ENCODE results near the gene GAPVD1. TPM values are rescaled to one million over a fixed set of nuclear protein-coding genes. Genes with fewer than 3 reads are reported as not detected.

Gene GAPVD1
- total and polyA plus RNA-seq, 10 of the 15 experiments (the other 5 are each of a cell fraction or from before 2014, with no cell fraction given), result 4.3 to 36.6 (median 25.9) TPM

GRCh38 chr9:125407432-125407973 lies 145.9 kb downstream of the GAPVD1 start:
- ATAC-seq (peak; percentile 43), DNase-seq (ENCODE audit: low read depth, low spot score) (no peak), FAIRE-seq (no peak)
- Histone ChIP-seq H3K4me2 (ENCODE audit: control insufficient read depth, insufficient read depth) (peak overlapping the region; percentile 98), H2AFZ (ENCODE audit: control insufficient read depth, low read depth, low read length) (peak overlapping the region; percentile 79), H3K9me3 (replicated peaks; ENCODE audit: control insufficient read depth, insufficient read depth, low read length) (no peaks in the 10 kb centered on the region; the same call in 2 of the 3 replicates), H4K20me1 (ENCODE audit: control insufficient read depth, insufficient read depth) (no peaks in the 10 kb centered on the region; the same call in 1 of the 2 replicates), H3K4me3 (peak overlapping the region; percentile 70; the same call in 1 of the 2 replicates), H3K9ac (ENCODE audit: control insufficient read depth, insufficient read depth, low read length) (peak overlapping the region; percentile 35), H3K79me2 (ENCODE audit: control insufficient read depth, insufficient read depth, low read length) (no peaks in the 10 kb centered on the region), H3K27me3 (replicated peaks in 1 of 2; ENCODE audit: control insufficient read depth in 2 of 2, insufficient read depth in 2 of 2, low read length in 1 of 2) (no peaks in the 10 kb centered on the region), H3K36me3 (ENCODE audit: control insufficient read depth in 2 of 2, insufficient read depth in 2 of 2, low read length in 1 of 2) (no peaks in the 10 kb centered on the region), H3K27ac (ENCODE audit: control insufficient read depth, insufficient read depth) (no peak overlapping the region), H3K4me1 (ENCODE audit: control insufficient read depth, insufficient read depth, low read length) (peaks cover 10% of the 10 kb centered on the region)
- 19% methylated on average over 17 of the region's 17 CpGs for WGBS (ENCODE audit: insufficient coverage, insufficient replicate concordance, low lambda C conversion rate, missing lambda C conversion rate)
- no peak for TF ChIP-seq ZBED1 (IDR thresholded peaks at IDR 0.05; ENCODE audit: borderline replicate concordance)
- TF ChIP-seq CUX1 (IDR thresholded peaks at IDR 0.05; ENCODE audit: insufficient replicate concordance, low read depth, low read length), result no peak
- TF ChIP-seq IRF4 (IDR thresholded peaks at IDR 0.05; ENCODE audit: low read depth, low read length), result no peak
- no peak for TF ChIP-seq NFYB (IDR thresholded peaks at IDR 0.05; ENCODE audit: insufficient read depth, low read depth, low read length)
- no peak for TF ChIP-seq POLR2AphosphoS2 (IDR thresholded peaks at IDR 0.05; ENCODE audit: low read depth, low read length)
- TF ChIP-seq PAX8 (IDR thresholded peaks at IDR 0.05), result no peak
- TF ChIP-seq, protein P1, sequence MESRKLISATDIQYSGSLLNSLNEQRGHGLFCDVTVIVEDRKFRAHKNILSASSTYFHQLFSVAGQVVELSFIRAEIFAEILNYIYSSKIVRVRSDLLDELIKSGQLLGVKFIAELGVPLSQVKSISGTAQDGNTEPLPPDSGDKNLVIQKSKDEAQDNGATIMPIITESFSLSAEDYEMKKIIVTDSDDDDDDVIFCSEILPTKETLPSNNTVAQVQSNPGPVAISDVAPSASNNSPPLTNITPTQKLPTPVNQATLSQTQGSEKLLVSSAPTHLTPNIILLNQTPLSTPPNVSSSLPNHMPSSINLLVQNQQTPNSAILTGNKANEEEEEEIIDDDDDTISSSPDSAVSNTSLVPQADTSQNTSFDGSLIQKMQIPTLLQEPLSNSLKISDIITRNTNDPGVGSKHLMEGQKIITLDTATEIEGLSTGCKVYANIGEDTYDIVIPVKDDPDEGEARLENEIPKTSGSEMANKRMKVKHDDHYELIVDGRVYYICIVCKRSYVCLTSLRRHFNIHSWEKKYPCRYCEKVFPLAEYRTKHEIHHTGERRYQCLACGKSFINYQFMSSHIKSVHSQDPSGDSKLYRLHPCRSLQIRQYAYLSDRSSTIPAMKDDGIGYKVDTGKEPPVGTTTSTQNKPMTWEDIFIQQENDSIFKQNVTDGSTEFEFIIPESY (IDR thresholded peaks at IDR 0.05), result no peak
- TF ChIP-seq RELA (IDR thresholded peaks at IDR 0.05; ENCODE audit: borderline replicate concordance, partially characterized antibody), result no peak
- TF ChIP-seq MYC (IDR thresholded peaks at IDR 0.05; ENCODE audit: insufficient read depth, insufficient read length, insufficient replicate concordance, low read length, severe bottlenecking), result no peak
- no peak for TF ChIP-seq MTA2 (IDR thresholded peaks at IDR 0.05; ENCODE audit: low read depth)
- no peak for TF ChIP-seq PAX5 (IDR thresholded peaks at IDR 0.05; ENCODE audit: borderline replicate concordance, low read depth, low read length)
- no peak for TF ChIP-seq CREB1 (IDR thresholded peaks at IDR 0.05; ENCODE audit: low read depth)
- no peak for TF ChIP-seq NR2C2 (IDR thresholded peaks at IDR 0.05; ENCODE audit: borderline replicate concordance, control insufficient read depth, insufficient read length, low read depth)
- no peak for TF ChIP-seq ZZZ3 (IDR thresholded peaks at IDR 0.05; ENCODE audit: control insufficient read depth, insufficient read length, low read depth)
- no peak for TF ChIP-seq LARP7 (IDR thresholded peaks at IDR 0.05)
- CTCF ChIA-PET, result interaction anchor here (0.6 to 3.4 kb wide), 49 partner anchors 8 to 1150 kb away, joined by 3 to 34 read pairs (median 3); no protein-coding TSS in a partner anchor
- intact Hi-C loops (cut with micrococcal nuclease; ENCODE audit: unreplicated experiment) (loop anchor here (5.0 kb wide), 2 partner anchors 990 to 1085 kb away; no protein-coding TSS in a partner anchor), in situ Hi-C loops (cut with MboI) (loop anchor here (5.0 kb wide), 3 partner anchors 825 to 1070 kb away; no protein-coding TSS in a partner anchor)
- BruUV-seq (replicated peaks), result no TSS peak
- RAD21 ChIA-PET (ENCODE audit: unreplicated experiment), result interaction anchor here (0.6 to 2.5 kb wide), 36 partner anchors 9 to 1150 kb away, joined by 3 to 26 read pairs (median 4); no protein-coding TSS in a partner anchor
- POLR2A ChIA-PET, result interaction anchor here (0.8 to 0.9 kb wide), 2 partner anchors 151 to 223 kb away, joined by 3 read pairs; no protein-coding TSS in a partner anchor
- SMC1A ChIA-PET (ENCODE audit: uncharacterized antibody, unreplicated experiment), result interaction anchor here (0.6 to 2.3 kb wide), 19 partner anchors 8 to 1084 kb away, joined by 3 to 15 read pairs (median 4); no protein-coding TSS in a partner anchor

Measured in GM12878 (cell line).